H9 (cell line): ENCODE measurements around the gene G6PC1. TPM values are rescaled to one million over a fixed set of nuclear protein-coding genes. Genes with fewer than 3 reads are reported as not detected.

Source experiments
- DNase-seq: peaks from one replicate; pipeline ENCODE4 v3.0.0-alpha.2; 2017
- H2AFZ ChIP-seq: one replicate; pipeline ENCODE4 v1.6.1; 2013; ENCODE audit warnings: mild to moderate bottlenecking, low read length, control low read depth, moderate library complexity
- H2AK5ac ChIP-seq: 2 replicates; pipeline ENCODE4 v1.6.1; 2013; ENCODE audit warnings: low read length, control low read depth, mixed read lengths; ENCODE audit not compliant: insufficient read length
- H2BK120ac ChIP-seq: one replicate; pipeline ENCODE4 v1.6.1; 2013; ENCODE audit warnings: low read depth, mild to moderate bottlenecking, low read length, control low read depth, inconsistent platforms; ENCODE audit not compliant: poor library complexity, severe bottlenecking
- H2BK12ac ChIP-seq: 2 replicates; pipeline ENCODE4 v1.6.1; 2013; ENCODE audit warnings: low read length, control low read depth, mixed read lengths, low read depth; ENCODE audit not compliant: insufficient read length
- H2BK15ac ChIP-seq: 2 replicates; pipeline ENCODE4 v1.6.1; 2013; ENCODE audit warnings: low read depth, low read length, control low read depth
- H2BK20ac ChIP-seq: one replicate; pipeline ENCODE4 v1.6.1; 2013; ENCODE audit warnings: low read depth, mild to moderate bottlenecking, low read length, control low read depth, inconsistent platforms; ENCODE audit not compliant: poor library complexity, severe bottlenecking
- H2BK5ac ChIP-seq: 2 replicates; pipeline ENCODE4 v1.6.1; 2013; ENCODE audit warnings: low read length, control low read depth, mixed read lengths; ENCODE audit not compliant: insufficient read length
- H3K14ac ChIP-seq: 2 replicates; pipeline ENCODE4 v1.6.1; 2013; ENCODE audit warnings: low read length, control low read depth; ENCODE audit not compliant: insufficient read depth
- H3K18ac ChIP-seq: 2 replicates; pipeline ENCODE4 v1.6.1; 2013; ENCODE audit warnings: low read depth, mild to moderate bottlenecking, mixed read lengths, low read length, control low read depth; ENCODE audit not compliant: insufficient read length
- H3K23ac ChIP-seq: 2 replicates; pipeline ENCODE4 v1.6.1; 2013; ENCODE audit warnings: low read length, control low read depth, mixed read lengths, low read depth; ENCODE audit not compliant: insufficient read length
- H3K23me2 ChIP-seq: 2 replicates; pipeline ENCODE4 v1.6.1; 2013; ENCODE audit warnings: low read depth, mild to moderate bottlenecking, mixed read lengths, low read length, control low read depth; ENCODE audit not compliant: insufficient read length, poor library complexity, severe bottlenecking
- H3K27ac ChIP-seq: 2 replicates; pipeline ENCODE4 v1.5.1; 2013; ENCODE audit warnings: low read length, control low read depth, mixed read lengths, low read depth; ENCODE audit not compliant: insufficient read length
- H3K27me3 ChIP-seq: 2 replicates; pipeline ENCODE4 v1.6.1; 2013; ENCODE audit warnings: low read length, control low read depth, inconsistent platforms; ENCODE audit not compliant: insufficient read depth
- H3K4ac ChIP-seq: 2 replicates; pipeline ENCODE4 v1.6.1; 2013; ENCODE audit warnings: low read depth, mild to moderate bottlenecking, control low read depth, inconsistent platforms, low read length, moderate library complexity
- H3K4me1 ChIP-seq: 2 replicates; pipeline ENCODE4 v1.6.1; 2013; ENCODE audit warnings: low read length, control low read depth, inconsistent platforms; ENCODE audit not compliant: insufficient read depth
- H3K4me2 ChIP-seq: 2 replicates; pipeline ENCODE4 v1.6.1; 2013; ENCODE audit warnings: low read length, control low read depth, mixed read lengths; ENCODE audit not compliant: insufficient read length, insufficient read depth
- H3K56ac ChIP-seq: 2 replicates; pipeline ENCODE4 v1.6.1; 2013; ENCODE audit warnings: low read depth, mild to moderate bottlenecking, mixed read lengths, low read length, control low read depth; ENCODE audit not compliant: insufficient read length
- H3K79me1 ChIP-seq: 2 replicates; pipeline ENCODE4 v1.6.1; 2013; ENCODE audit warnings: low read depth, mild to moderate bottlenecking, moderate library complexity, low read length, control low read depth, inconsistent platforms; ENCODE audit not compliant: insufficient read depth, poor library complexity, severe bottlenecking
- H3K79me2 ChIP-seq: 2 replicates; pipeline ENCODE4 v1.6.1; 2013; ENCODE audit warnings: low read length, control low read depth, inconsistent platforms; ENCODE audit not compliant: insufficient read depth
- H3K9ac ChIP-seq: 2 replicates; pipeline ENCODE4 v1.6.1; 2013; ENCODE audit warnings: low read length, control low read depth, mixed read lengths; ENCODE audit not compliant: insufficient read length; ENCODE audit errors: extremely low read depth
- H3K9me3 ChIP-seq: one replicate; pipeline ENCODE4 v1.6.1; 2013; ENCODE audit warnings: low read depth, low read length, inconsistent platforms; ENCODE audit not compliant: control insufficient read depth
- H3T11ph ChIP-seq: one replicate; pipeline ENCODE4 v1.6.1; 2013; ENCODE audit warnings: mild to moderate bottlenecking, low read length, control low read depth, inconsistent platforms
- H4K20me1 ChIP-seq: one replicate; pipeline ENCODE4 v1.6.1; 2013; ENCODE audit not compliant: control insufficient read depth, insufficient read length, insufficient read depth
- H4K5ac ChIP-seq: 2 replicates; pipeline ENCODE4 v1.6.1; 2013; ENCODE audit warnings: low read depth, mild to moderate bottlenecking, mixed read lengths, low read length, control low read depth; ENCODE audit not compliant: insufficient read length
- H4K8ac ChIP-seq: replicated peaks from 2 replicates; pipeline ENCODE4 v1.6.1; 2013; ENCODE audit warnings: low read length, control low read depth, mixed read lengths, low read depth; ENCODE audit not compliant: insufficient read length
- H4K91ac ChIP-seq: 2 replicates; pipeline ENCODE4 v1.6.1; 2013; ENCODE audit warnings: low read depth, mild to moderate bottlenecking, moderate library complexity, mixed read lengths, low read length, control low read depth; ENCODE audit not compliant: insufficient read length
- H3K27ac Mint-ChIP-seq, 3 experiments: 2 replicates in 2 of 3; 3 replicates in 1 of 3; pipeline ENCODE4 v1.8.0; 2020 to 2021; ENCODE audit warnings: mixed read lengths in 3 of 3, mild to moderate bottlenecking in 1 of 3, moderate library complexity in 1 of 3
- H3K27me3 Mint-ChIP-seq: 2 replicates; pipeline ENCODE4 v1.8.0; 2021; ENCODE audit warnings: low read depth, mild to moderate bottlenecking, moderate library complexity, mixed read lengths
- H3K36me3 Mint-ChIP-seq, 3 experiments: 2 replicates in 2 of 3; 3 replicates in 1 of 3; pipeline ENCODE4 v1.8.0; 2020 to 2021; ENCODE audit warnings: low read depth in 3 of 3, mixed read lengths in 3 of 3; ENCODE audit not compliant: insufficient read depth in 1 of 3
- H3K4me1 Mint-ChIP-seq, 2 experiments: 2 replicates each; pipeline ENCODE4 v1.8.0; 2020; ENCODE audit warnings: mixed read lengths in 2 of 2
- H3K4me3 Mint-ChIP-seq, 2 experiments: 2 replicates in 1 of 2; 3 replicates in 1 of 2; pipeline ENCODE4 v1.8.0; 2020 to 2021; ENCODE audit warnings: mild to moderate bottlenecking in 2 of 2, mixed read lengths in 2 of 2, moderate library complexity in 1 of 2
- H3K9me3 Mint-ChIP-seq, 2 experiments: 2 replicates in 1 of 2; 3 replicates in 1 of 2; pipeline ENCODE4 v1.8.0; 2020; ENCODE audit warnings: mild to moderate bottlenecking in 2 of 2, mixed read lengths in 2 of 2, moderate library complexity in 1 of 2
- WGBS: extraction: QIAGEN DNeasy Blood & Tissue Kit; methylation state at CpG from one replicate; pipeline ENCODE4 v1.1.7; 2013; ENCODE audit warnings: missing lambda C conversion rate, low lambda C conversion rate, mixed read lengths; ENCODE audit not compliant: insufficient read length; ENCODE audit errors: extremely low coverage; 5-methylcytosine and 5-hydroxymethylcytosine counted together
- total RNA-seq: library from RNA; stranded (reverse); gene quantifications from 2 replicates; pipeline ENCODE4 v1.2.1, GENCODE V29; 2021
- TF ChIP-seq, protein P1 (sequence below): fragments of 200-600 bp; sonication (generic); conservative IDR thresholded peaks from 3 replicates; pipeline ENCODE4 v1.8.0; 2021; ENCODE audit warnings: antibody characterized with exemption, mild to moderate bottlenecking

The G6PC1 gene
- total RNA-seq, 1 experiment from 2014 or later: not detected

GRCh38 chr17:42868338-42868737 lies 32.3 kb upstream of the G6PC1 start:
- Histone ChIP-seq H4K20me1 (no peaks in the 10 kb centered on the region), H3K9ac (no peak overlapping the region), H2BK15ac (no peak overlapping the region), H3K4me1 (no peaks in the 10 kb centered on the region), H3K14ac (no peak overlapping the region), H2AFZ (no peak overlapping the region), H3K79me2 (no peaks in the 10 kb centered on the region), H2BK20ac (no peak overlapping the region), H3K18ac (no peak overlapping the region), H3K9me3 (no peaks in the 10 kb centered on the region), H3K4ac (no peak overlapping the region), H3K56ac (no peak overlapping the region), H2AK5ac (no peak overlapping the region), H4K8ac (no peak overlapping the region), H3K4me2 (no peak overlapping the region), H2BK5ac (no peak overlapping the region), H4K91ac (no peak overlapping the region), H3K23ac (no peak overlapping the region), H3K27me3 (no peaks in the 10 kb centered on the region), H2BK12ac (no peak overlapping the region), H3K27ac (no peak overlapping the region), H3T11ph (no peak overlapping the region), H2BK120ac (no peak overlapping the region), H3K79me1 (no peaks in the 10 kb centered on the region), H3K23me2 (no peaks in the 10 kb centered on the region), H4K5ac (no peak overlapping the region)
- Mint-ChIP-seq H3K27me3 (peaks cover 11% of the 10 kb centered on the region), H3K9me3 (peaks cover 20 to 21% of the 10 kb centered on the region in 2 experiments), H3K4me3 (no peak overlapping the region), H3K4me1 (peaks cover 12 to 20% of the 10 kb centered on the region in 2 experiments), H3K36me3 (peaks cover 0 to 9% (median 7%) of the 10 kb centered on the region in 3 experiments; a peak in 6 of 7 replicates), H3K27ac (no peak overlapping the region)
- no CpG with 5 or more reads among the region's 12 CpGs for WGBS
- TF ChIP-seq, protein P1, sequence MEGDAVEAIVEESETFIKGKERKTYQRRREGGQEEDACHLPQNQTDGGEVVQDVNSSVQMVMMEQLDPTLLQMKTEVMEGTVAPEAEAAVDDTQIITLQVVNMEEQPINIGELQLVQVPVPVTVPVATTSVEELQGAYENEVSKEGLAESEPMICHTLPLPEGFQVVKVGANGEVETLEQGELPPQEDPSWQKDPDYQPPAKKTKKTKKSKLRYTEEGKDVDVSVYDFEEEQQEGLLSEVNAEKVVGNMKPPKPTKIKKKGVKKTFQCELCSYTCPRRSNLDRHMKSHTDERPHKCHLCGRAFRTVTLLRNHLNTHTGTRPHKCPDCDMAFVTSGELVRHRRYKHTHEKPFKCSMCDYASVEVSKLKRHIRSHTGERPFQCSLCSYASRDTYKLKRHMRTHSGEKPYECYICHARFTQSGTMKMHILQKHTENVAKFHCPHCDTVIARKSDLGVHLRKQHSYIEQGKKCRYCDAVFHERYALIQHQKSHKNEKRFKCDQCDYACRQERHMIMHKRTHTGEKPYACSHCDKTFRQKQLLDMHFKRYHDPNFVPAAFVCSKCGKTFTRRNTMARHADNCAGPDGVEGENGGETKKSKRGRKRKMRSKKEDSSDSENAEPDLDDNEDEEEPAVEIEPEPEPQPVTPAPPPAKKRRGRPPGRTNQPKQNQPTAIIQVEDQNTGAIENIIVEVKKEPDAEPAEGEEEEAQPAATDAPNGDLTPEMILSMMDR: no peak
- DNase-seq: no peak
